Measurements from ENCODE around the gene KRTCAP2. TPM values are rescaled to one million over a fixed set of nuclear protein-coding genes. Genes with fewer than 3 reads are reported as not detected.
A peak's percentile ranks its signal among the peaks of the same experiment; 100 is the strongest.
"Not testable (repeated sequence)": the region's sequence is repeated elsewhere in the genome, so short reads cannot be mapped to it uniquely, and the experiment has no call there.

The KRTCAP2 gene
- total RNA-seq, 1 donor from 2014 or later, result 237 TPM

GRCh38 chr1:155175927-155176371 lies 2.8 kb upstream of the KRTCAP2 start:
- Mint-ChIP-seq H3K27me3 (ENCODE audit: low read depth) (no peaks in the 10 kb centered on the region), H3K9me3 (no peaks in the 10 kb centered on the region), H3K4me1 (ENCODE audit: low read depth) (peaks cover 38% of the 10 kb centered on the region), H3K36me3 (ENCODE audit: low read depth) (peaks cover 39% of the 10 kb centered on the region), H3K27ac (no peak overlapping the region), H3K4me3 (ENCODE audit: low read depth) (peak overlapping the region; percentile 59)
- intact Hi-C loops (cut with micrococcal nuclease), result loop anchor here (1.0 to 2.0 kb wide), 2 partner anchors 17 to 50 kb away; no protein-coding TSS in a partner anchor
- DNase-seq (ENCODE audit: low spot score), result no peak

GRCh38 chr1:155175281-155175926 lies 2.3 kb upstream of the KRTCAP2 start:
- no peak for DNase-seq (ENCODE audit: low spot score)
- H3K27me3 Mint-ChIP-seq (ENCODE audit: low read depth), result no peaks in the 10 kb centered on the region
- intact Hi-C loops (cut with micrococcal nuclease), result no loop called here
- no peaks in the 10 kb centered on the region for H3K9me3 Mint-ChIP-seq
- H3K4me1 Mint-ChIP-seq (ENCODE audit: low read depth), result peaks cover 39% of the 10 kb centered on the region
- H3K27ac Mint-ChIP-seq, result no peak overlapping the region
- peaks cover 41% of the 10 kb centered on the region for H3K36me3 Mint-ChIP-seq (ENCODE audit: low read depth)
- peak overlapping the region; percentile 96 for H3K4me3 Mint-ChIP-seq (ENCODE audit: low read depth)

- H3K9me3 Mint-ChIP-seq, result no peaks in the 10 kb centered on the region
- no peaks in the 10 kb centered on the region for H3K27me3 Mint-ChIP-seq (ENCODE audit: low read depth)
- H3K27ac Mint-ChIP-seq, result peak overlapping the region; percentile 96
- DNase-seq (ENCODE audit: low spot score), result peak; percentile 39
- peaks cover 40% of the 10 kb centered on the region for H3K4me1 Mint-ChIP-seq (ENCODE audit: low read depth)
- H3K4me3 Mint-ChIP-seq (ENCODE audit: low read depth), result peak overlapping the region; percentile 96
- H3K36me3 Mint-ChIP-seq (ENCODE audit: low read depth), result peaks cover 42% of the 10 kb centered on the region
- intact Hi-C loops (cut with micrococcal nuclease), result loop anchor here (1.0 kb wide), 1 partner anchor 35 kb away; no protein-coding TSS in a partner anchor
These were observed 1.5 kb upstream of the KRTCAP2 start for GRCh38 chr1:155174324-155175280.

- peak within 1 kb of the TSS; percentile 96 for H3K27ac Mint-ChIP-seq
- intact Hi-C loops (cut with micrococcal nuclease), result loop anchor here (1.0 to 2.0 kb wide), 3 partner anchors 36 to 237 kb away; partner anchors contain the start of genes PMVK and SLC50A1
- H3K4me3 Mint-ChIP-seq (ENCODE audit: low read depth), result peak within 1 kb of the TSS; percentile 96
- peak; percentile 64 for DNase-seq (ENCODE audit: low spot score)
- no peaks in the 10 kb centered on the region for H3K27me3 Mint-ChIP-seq (ENCODE audit: low read depth)
- no peaks in the 10 kb centered on the region for H3K9me3 Mint-ChIP-seq
- H3K36me3 Mint-ChIP-seq (ENCODE audit: low read depth), result peaks cover 42% of the 10 kb centered on the region
- H3K4me1 Mint-ChIP-seq (ENCODE audit: low read depth), result peaks cover 40% of the 10 kb centered on the region
These were observed 597 bp upstream of the KRTCAP2 start, which contains the start of gene TRIM46 for GRCh38 chr1:155173478-155174323. TSS of gene TRIM46 (plus strand) at chr1:155173849. CDS start at chr1:155173967, 118 bp downstream.

GRCh38 chr1:155171836-155172731 lies 1.0 kb downstream of the KRTCAP2 start:
- Mint-ChIP-seq H3K27ac (peak overlapping the region; percentile 96), H3K4me1 (ENCODE audit: low read depth) (peaks cover 48% of the 10 kb centered on the region), H3K4me3 (ENCODE audit: low read depth) (peak overlapping the region; percentile 96), H3K27me3 (ENCODE audit: low read depth) (no peaks in the 10 kb centered on the region), H3K9me3 (no peaks in the 10 kb centered on the region), H3K36me3 (ENCODE audit: low read depth) (peaks cover 35% of the 10 kb centered on the region)
- no peak for DNase-seq (ENCODE audit: low spot score)
- intact Hi-C loops (cut with micrococcal nuclease), result loop anchor here (2.0 kb wide), 1 partner anchor 37 kb away; the partner anchor contains the start of gene SLC50A1

- intact Hi-C loops (cut with micrococcal nuclease), result no loop called here
- H3K27ac Mint-ChIP-seq, result no peak overlapping the region
These were observed 2.3 kb downstream of the KRTCAP2 start for GRCh38 chr1:155170806-155171205.

GRCh38 chr1:155170101-155170785 lies 2.9 kb downstream of the KRTCAP2 start:
- H3K27me3 Mint-ChIP-seq (ENCODE audit: low read depth), result no peaks in the 10 kb centered on the region
- DNase-seq (ENCODE audit: low spot score), result no peak
- intact Hi-C loops (cut with micrococcal nuclease), result no loop called here
- no peak overlapping the region for H3K27ac Mint-ChIP-seq
- peaks cover 35% of the 10 kb centered on the region for H3K4me1 Mint-ChIP-seq (ENCODE audit: low read depth)
- H3K9me3 Mint-ChIP-seq, result no peaks in the 10 kb centered on the region
- H3K36me3 Mint-ChIP-seq (ENCODE audit: low read depth), result peaks cover 29% of the 10 kb centered on the region
- peak overlapping the region; percentile 54 for H3K4me3 Mint-ChIP-seq (ENCODE audit: low read depth)

More at GRCh38 chr1:155170806-155171205, 2.3 kb downstream of the KRTCAP2 start:
- H3K4me1 Mint-ChIP-seq (ENCODE audit: low read depth), result peaks cover 39% of the 10 kb centered on the region
- peaks cover 29% of the 10 kb centered on the region for H3K36me3 Mint-ChIP-seq (ENCODE audit: low read depth)
- DNase-seq (ENCODE audit: low spot score), result peak; percentile 1
- no peak overlapping the region for H3K4me3 Mint-ChIP-seq (ENCODE audit: low read depth)
- no peaks in the 10 kb centered on the region for H3K9me3 Mint-ChIP-seq
- H3K27me3 Mint-ChIP-seq (ENCODE audit: low read depth), result no peaks in the 10 kb centered on the region

- Mint-ChIP-seq H3K9me3 (no peaks in the 10 kb centered on the region), H3K4me1 (ENCODE audit: low read depth) (peaks cover 29% of the 10 kb centered on the region), H3K4me3 (ENCODE audit: low read depth) (no peak overlapping the region), H3K27ac (no peak overlapping the region), H3K36me3 (ENCODE audit: low read depth) (peaks cover 29% of the 10 kb centered on the region), H3K27me3 (ENCODE audit: low read depth) (no peaks in the 10 kb centered on the region)
- intact Hi-C loops (cut with micrococcal nuclease), result no loop called here
- peak; percentile 6 for DNase-seq (ENCODE audit: low spot score)
These were observed 3.6 kb downstream of the KRTCAP2 start for GRCh38 chr1:155169541-155169940.

GRCh38 chr1:155168456-155169210 lies 4.5 kb downstream of the KRTCAP2 start:
- no peak for DNase-seq (ENCODE audit: low spot score)
- Mint-ChIP-seq H3K4me3 (ENCODE audit: low read depth) (no peak overlapping the region), H3K27ac (no peak overlapping the region), H3K27me3 (ENCODE audit: low read depth) (no peaks in the 10 kb centered on the region), H3K9me3 (no peaks in the 10 kb centered on the region), H3K4me1 (ENCODE audit: low read depth) (peaks cover 25% of the 10 kb centered on the region), H3K36me3 (ENCODE audit: low read depth) (peaks cover 29% of the 10 kb centered on the region)
- intact Hi-C loops (cut with micrococcal nuclease), result loop anchor here (1.0 kb wide), 1 partner anchor 77 kb away; no protein-coding TSS in a partner anchor

GRCh38 chr1:155168105-155168445 lies 5.0 kb downstream of the KRTCAP2 start:
- not testable (repeated sequence) for H3K9me3 Mint-ChIP-seq; H3K27me3 Mint-ChIP-seq (ENCODE audit: low read depth); H3K27ac Mint-ChIP-seq; H3K4me3 Mint-ChIP-seq (ENCODE audit: low read depth); DNase-seq (ENCODE audit: low spot score)
- Mint-ChIP-seq H3K4me1 (ENCODE audit: low read depth) (peaks cover 21% of the 10 kb centered on the region), H3K36me3 (ENCODE audit: low read depth) (peaks cover 29% of the 10 kb centered on the region)
- intact Hi-C loops (cut with micrococcal nuclease), result loop anchor here (1.0 kb wide), 1 partner anchor 77 kb away; no protein-coding TSS in a partner anchor
